B cell (primary cell): ENCODE data around the gene KATNAL1.

Experiments used
- EZH2 ChIP-seq: IDR thresholded peaks from 2 replicates; pipeline ENCODE4 v1.6.1; 2012; ENCODE audit warnings: borderline replicate concordance, low read depth, mild to moderate bottlenecking, moderate library complexity, low read length; ENCODE audit not compliant: insufficient read depth, poor library complexity, severe bottlenecking
- TF ChIP-seq, protein P1 (sequence below): fragments of 200-600 bp; IDR thresholded peaks from one replicate; pipeline ENCODE4 v1.8.0; 2022; ENCODE audit warnings: antibody characterized with exemption, mild to moderate bottlenecking

DNA sequence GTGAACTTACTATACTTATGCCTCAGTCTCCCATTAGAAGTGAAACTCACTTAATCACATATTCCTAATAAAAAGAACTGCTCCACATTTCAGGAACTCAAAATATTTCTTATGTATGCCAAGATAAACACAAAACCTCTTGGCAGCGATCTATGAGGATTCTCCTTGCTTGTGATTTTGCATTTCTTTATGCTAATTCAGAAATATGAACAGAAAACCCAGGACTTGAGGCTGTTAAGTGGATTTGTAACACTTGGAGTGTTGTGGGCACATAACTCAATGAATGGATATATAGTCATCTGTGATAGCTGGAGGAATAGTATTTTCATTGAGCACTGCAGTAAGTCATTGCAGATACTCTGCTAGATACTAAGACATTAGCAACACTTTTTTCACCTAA, 5.6 kb upstream of the KATNAL1 start:
- TF ChIP-seq, protein P1, sequence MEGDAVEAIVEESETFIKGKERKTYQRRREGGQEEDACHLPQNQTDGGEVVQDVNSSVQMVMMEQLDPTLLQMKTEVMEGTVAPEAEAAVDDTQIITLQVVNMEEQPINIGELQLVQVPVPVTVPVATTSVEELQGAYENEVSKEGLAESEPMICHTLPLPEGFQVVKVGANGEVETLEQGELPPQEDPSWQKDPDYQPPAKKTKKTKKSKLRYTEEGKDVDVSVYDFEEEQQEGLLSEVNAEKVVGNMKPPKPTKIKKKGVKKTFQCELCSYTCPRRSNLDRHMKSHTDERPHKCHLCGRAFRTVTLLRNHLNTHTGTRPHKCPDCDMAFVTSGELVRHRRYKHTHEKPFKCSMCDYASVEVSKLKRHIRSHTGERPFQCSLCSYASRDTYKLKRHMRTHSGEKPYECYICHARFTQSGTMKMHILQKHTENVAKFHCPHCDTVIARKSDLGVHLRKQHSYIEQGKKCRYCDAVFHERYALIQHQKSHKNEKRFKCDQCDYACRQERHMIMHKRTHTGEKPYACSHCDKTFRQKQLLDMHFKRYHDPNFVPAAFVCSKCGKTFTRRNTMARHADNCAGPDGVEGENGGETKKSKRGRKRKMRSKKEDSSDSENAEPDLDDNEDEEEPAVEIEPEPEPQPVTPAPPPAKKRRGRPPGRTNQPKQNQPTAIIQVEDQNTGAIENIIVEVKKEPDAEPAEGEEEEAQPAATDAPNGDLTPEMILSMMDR = no peak
- no peak for TF ChIP-seq EZH2
